ENCODE measurements around the gene PTCSC3. TPM values are rescaled to one million over a fixed set of nuclear protein-coding genes. Genes with fewer than 3 reads are reported as not detected.

The PTCSC3 gene
- total RNA-seq, 2 experiments from 2014 or later: not detected

- H3K27me3 Mint-ChIP-seq: peaks cover 43% of the 10 kb centered on the region
- intact Hi-C loops (cut with DNase I, micrococcal nuclease): no loop called here
- TF ChIP-seq CTCF (IDR thresholded peaks at IDR 0.05): no peak
- H3K36me3 Mint-ChIP-seq (ENCODE audit: low read depth): no peaks in the 10 kb centered on the region
- CTCF ChIA-PET: no interaction called here
- POLR2A ChIA-PET: no interaction called here
- Histone ChIP-seq H3K4me3 (ENCODE audit: low read length) (no peak overlapping the region), H3K4me1 (ENCODE audit: insufficient read depth, low read length) (no peaks in the 10 kb centered on the region), H3K27ac (ENCODE audit: low read depth in 1 of 2, low read length in 2 of 2) (no peak overlapping the region), H3K9me3 (ENCODE audit: control insufficient read depth in 1 of 2, insufficient read depth in 1 of 2, low read length in 2 of 2) (no peaks in the 10 kb centered on the region), H3K27me3 (ENCODE audit: control insufficient read depth in 1 of 2, insufficient read depth in 2 of 2, low read length in 2 of 2) (peaks cover 5 to 26% of the 10 kb centered on the region in 2 experiments), H3K36me3 (ENCODE audit: insufficient read depth, low read length) (no peaks in the 10 kb centered on the region)
- H3K4me3 Mint-ChIP-seq: no peak overlapping the region
- no peaks in the 10 kb centered on the region for H3K4me1 Mint-ChIP-seq (ENCODE audit: low read depth)
- no peaks in the 10 kb centered on the region for H3K9me3 Mint-ChIP-seq
- ATAC-seq (ENCODE audit: poor library complexity) (no peak), DNase-seq (no peak)
- no peak overlapping the region for H3K27ac Mint-ChIP-seq
Measured at GRCh38 chr14:36212577-36212976, 36.1 kb upstream of the PTCSC3 start.

GRCh38 chr14:36208690-36209278 lies 32.3 kb upstream of the PTCSC3 start:
- no peaks in the 10 kb centered on the region for H3K27me3 ChIP-seq (ENCODE audit: control insufficient read depth in 1 of 2, insufficient read depth in 2 of 2, low read length in 2 of 2)
- H3K27ac Mint-ChIP-seq: no peak overlapping the region
- H3K9me3 ChIP-seq (ENCODE audit: control insufficient read depth in 1 of 2, insufficient read depth in 1 of 2, low read length in 2 of 2): no peaks in the 10 kb centered on the region
- POLR2A ChIA-PET: no interaction called here
- H3K4me3 ChIP-seq (ENCODE audit: low read length): no peak overlapping the region
- no peak for TF ChIP-seq CTCF (IDR thresholded peaks at IDR 0.05)
- H3K36me3 ChIP-seq (ENCODE audit: insufficient read depth, low read length): no peaks in the 10 kb centered on the region
- intact Hi-C loops (cut with DNase I, micrococcal nuclease): no loop called here
- H3K27ac ChIP-seq (ENCODE audit: low read depth in 1 of 2, low read length in 2 of 2): no peak overlapping the region
- CTCF ChIA-PET: no interaction called here
- DNase-seq (no peak), ATAC-seq (ENCODE audit: poor library complexity) (no peak)
- no peaks in the 10 kb centered on the region for H3K4me1 Mint-ChIP-seq (ENCODE audit: low read depth)
- no peak overlapping the region for H3K4me3 Mint-ChIP-seq
- H3K4me1 ChIP-seq (ENCODE audit: insufficient read depth, low read length): no peaks in the 10 kb centered on the region
- H3K27me3 Mint-ChIP-seq: peaks cover 12% of the 10 kb centered on the region
- no peaks in the 10 kb centered on the region for H3K9me3 Mint-ChIP-seq
- H3K36me3 Mint-ChIP-seq (ENCODE audit: low read depth): no peaks in the 10 kb centered on the region

- no peak overlapping the region for H3K4me3 ChIP-seq (ENCODE audit: low read length)
- no peak overlapping the region for H3K4me3 Mint-ChIP-seq
- POLR2A ChIA-PET: no interaction called here
- TF ChIP-seq CTCF (IDR thresholded peaks at IDR 0.05): no peak
- no peaks in the 10 kb centered on the region for H3K36me3 ChIP-seq (ENCODE audit: insufficient read depth, low read length)
- intact Hi-C loops (cut with DNase I, micrococcal nuclease): no loop called here
- no peaks in the 10 kb centered on the region for H3K4me1 ChIP-seq (ENCODE audit: insufficient read depth, low read length)
- no peaks in the 10 kb centered on the region for H3K27me3 ChIP-seq (ENCODE audit: control insufficient read depth in 1 of 2, insufficient read depth in 2 of 2, low read length in 2 of 2)
- no peaks in the 10 kb centered on the region for H3K9me3 Mint-ChIP-seq
- H3K27ac Mint-ChIP-seq: no peak overlapping the region
- no peaks in the 10 kb centered on the region for H3K9me3 ChIP-seq (ENCODE audit: control insufficient read depth in 1 of 2, insufficient read depth in 1 of 2, low read length in 2 of 2)
- CTCF ChIA-PET: no interaction called here
- no peaks in the 10 kb centered on the region for H3K4me1 Mint-ChIP-seq (ENCODE audit: low read depth)
- no peak overlapping the region for H3K27ac ChIP-seq (ENCODE audit: low read depth in 1 of 2, low read length in 2 of 2)
- H3K36me3 Mint-ChIP-seq (ENCODE audit: low read depth): no peaks in the 10 kb centered on the region
- peaks cover 5% of the 10 kb centered on the region for H3K27me3 Mint-ChIP-seq
- ATAC-seq (ENCODE audit: poor library complexity) (no peak), DNase-seq (no peak)
Measured at GRCh38 chr14:36207500-36207899, 31.0 kb upstream of the PTCSC3 start.
